ENCODE data around the gene BMPR1B. TPM values are rescaled to one million over a fixed set of nuclear protein-coding genes. Genes with fewer than 3 reads are reported as not detected.

Gene BMPR1B
- polyA plus RNA-seq, 2 of the 4 experiments (the other 2 are of a cell fraction) = 6.4 to 21.2 TPM

GRCh38 chr4:95193391-95194224 lies 435.9 kb downstream of the BMPR1B start:
- ATAC-seq = no peak

GRCh38 chr4:95197353-95197752 lies 439.6 kb downstream of the BMPR1B start:
- Histone ChIP-seq H3K9me3 (no peaks in the 10 kb centered on the region), H3K4me1 (no peaks in the 10 kb centered on the region), H3K4me3 (no peak overlapping the region), H3K4me2 (no peak overlapping the region), H3K27ac (no peak overlapping the region)
- WGBS (ENCODE audit: missing lambda C conversion rate) = 74% methylated on average over 6 of the region's 6 CpGs
- no peak for ATAC-seq
- no peak for TF ChIP-seq SREBF2 (IDR thresholded peaks at IDR 0.05)
- TF ChIP-seq ESRRA (IDR thresholded peaks at IDR 0.05; ENCODE audit: borderline replicate concordance, low read length) = no peak
- no peak for TF ChIP-seq CHD4 (IDR thresholded peaks at IDR 0.05; ENCODE audit: borderline replicate concordance)
- TF ChIP-seq POLR2AphosphoS2 (conservative IDR thresholded peaks at IDR 0.05; ENCODE audit: low read length) = no peak
- FAIRE-seq = no peak
- POLR2A ChIA-PET = no interaction called here
- DNase-seq (ENCODE audit: low read depth in 1 of 2, low spot score in 1 of 2) = no peak
- CTCF ChIA-PET = interaction anchor here (0.6 kb wide), 1 partner anchor 350 kb away, joined by 3 read pairs; no protein-coding TSS in a partner anchor

More at GRCh38 chr4:95193391-95194224, 435.9 kb downstream of the BMPR1B start:
- WGBS (ENCODE audit: missing lambda C conversion rate) = 86% methylated on average over 22 of the region's 22 CpGs
- no peak for DNase-seq (ENCODE audit: low read depth in 1 of 2, low spot score in 1 of 2)
- FAIRE-seq = no peak
- Histone ChIP-seq H3K4me3 (no peak overlapping the region), H3K4me2 (no peak overlapping the region), H3K4me1 (no peaks in the 10 kb centered on the region), H3K9me3 (no peaks in the 10 kb centered on the region), H3K27ac (no peak overlapping the region)
- ChIA-PET CTCF (no interaction called here), POLR2A (no interaction called here)
- TF ChIP-seq RNF2 (IDR thresholded peaks at IDR 0.05; ENCODE audit: borderline replicate concordance, low read depth) (no peak), POLR2A (IDR thresholded peaks at IDR 0.05; ENCODE audit: low read length) (no peak), HES2 (IDR thresholded peaks at IDR 0.05) (no peak), CHD2 (IDR thresholded peaks at IDR 0.05; ENCODE audit: low read length, partially characterized antibody) (no peak), ZC3H11A (IDR thresholded peaks at IDR 0.05) (no peak), HOXB13 (CRISPR knock-in tag; IDR thresholded peaks at IDR 0.05; ENCODE audit: low read depth) (no peak), KDM5A (IDR thresholded peaks at IDR 0.05) (no peak), ELK1 (IDR thresholded peaks at IDR 0.05; ENCODE audit: low read depth, low read length) (no peak), MAZ (IDR thresholded peaks at IDR 0.05; ENCODE audit: borderline replicate concordance, low read depth, low read length) (no peak), SREBF2 (IDR thresholded peaks at IDR 0.05) (no peak), HOXA7 (CRISPR knock-in tag; IDR thresholded peaks at IDR 0.05) (no peak), E2F6 (IDR thresholded peaks at IDR 0.05; ENCODE audit: borderline replicate concordance, low read depth) (no peak), BHLHE40 (IDR thresholded peaks at IDR 0.05; ENCODE audit: low read depth, low read length) (no peak), CBX8 (IDR thresholded peaks at IDR 0.05) (no peak), ESRRA (IDR thresholded peaks at IDR 0.05; ENCODE audit: borderline replicate concordance, low read length) (no peak)

GRCh38 chr4:95198961-95199360 lies 441.2 kb downstream of the BMPR1B start:
- 90% methylated on average over 7 of the region's 7 CpGs for WGBS (ENCODE audit: missing lambda C conversion rate)
- no peak overlapping the region for H3K27ac ChIP-seq
- DNase-seq (ENCODE audit: low read depth in 1 of 2, low spot score in 1 of 2) (no peak), ATAC-seq (no peak), FAIRE-seq (no peak)
- no peak overlapping the region for H3K4me2 ChIP-seq
- CTCF ChIA-PET = interaction anchor here (0.6 kb wide), 1 partner anchor 1154 kb away, joined by 3 read pairs; no protein-coding TSS in a partner anchor
- TF ChIP-seq E2F6 (IDR thresholded peaks at IDR 0.05; ENCODE audit: borderline replicate concordance, low read depth) (no peak), JUN (IDR thresholded peaks at IDR 0.05) (no peak), HOXB5 (CRISPR knock-in tag; IDR thresholded peaks at IDR 0.05) (no peak), EP300 (IDR thresholded peaks at IDR 0.05) (no peak), RCOR1 (IDR thresholded peaks at IDR 0.05; ENCODE audit: low read depth, low read length) (no peak), CEBPB (IDR thresholded peaks at IDR 0.05) (no peak), KDM1A (IDR thresholded peaks at IDR 0.05; ENCODE audit: low read depth) (no peak), FOSB (CRISPR knock-in tag; IDR thresholded peaks at IDR 0.05) (no peak), CBX2 (IDR thresholded peaks at IDR 0.05; ENCODE audit: borderline replicate concordance, low read depth) (no peak), MAFK (IDR thresholded peaks at IDR 0.05; ENCODE audit: partially characterized antibody) (no peak), RNF2 (IDR thresholded peaks at IDR 0.05; ENCODE audit: borderline replicate concordance, low read depth) (no peak), ZSCAN20 (CRISPR knock-in tag; IDR thresholded peaks at IDR 0.05) (no peak), HEYL (CRISPR knock-in tag; IDR thresholded peaks at IDR 0.05) (no peak), NFE2L2 (conservative IDR thresholded peaks at IDR 0.05; ENCODE audit: low read length) (no peak), SREBF2 (IDR thresholded peaks at IDR 0.05) (no peak)
- no peak overlapping the region for H3K4me3 ChIP-seq
- no peaks in the 10 kb centered on the region for H3K4me1 ChIP-seq
- H3K9me3 ChIP-seq = no peaks in the 10 kb centered on the region
- POLR2A ChIA-PET = no interaction called here
